Caco-2 (cell line): Measurements from ENCODE around the gene MTOR. TPM values are rescaled to one million over a fixed set of nuclear protein-coding genes. Genes with fewer than 3 reads are reported as not detected.

Experiments used
- BruUV-seq: library from RNA; stranded (reverse); fragments of 400-500 nt; replicated peaks from 2 replicates; lab custom pipeline; 2021; lab: Mats Ljungman, UMichigan
- CTCF ChIA-PET: fragments of 300-600 bp; sonication (Branson Sonifier 250); formaldehyde crosslinking; loops from one replicate; lab custom pipeline; 2022; ENCODE audit warnings: antibody characterized with exemption; lab: Charles Lee
- POLR2A ChIA-PET: fragments of 300-600 bp; sonication (Branson Sonifier 250); formaldehyde crosslinking; loops from one replicate; lab custom pipeline; 2022; ENCODE audit warnings: antibody characterized with exemption; lab: Charles Lee
- DNase-seq, 2 experiments: peaks; one replicate each; pipeline versions ENCODE4 v3.0.0 to v3.0.0-alpha.2; 2020 to 2022
- H3K27me3 ChIP-seq: replicated peaks from 2 replicates; pipeline ENCODE4 v1.6.0; 2011; ENCODE audit warnings: low read length; ENCODE audit not compliant: control insufficient read depth, insufficient read depth
- H3K36me3 ChIP-seq: 2 replicates; pipeline ENCODE4 v1.5.1; 2011; ENCODE audit warnings: low read length; ENCODE audit not compliant: control insufficient read depth, insufficient read depth
- H3K4me1 ChIP-seq: fragments of 250-450 bp; sonication (Bioruptor Pico); 2 replicates; pipeline ENCODE4 v1.5.1; 2020; ENCODE audit warnings: mild to moderate bottlenecking
- H3K4me3 ChIP-seq: 2 replicates; pipeline ENCODE4 v1.5.1; 2011; ENCODE audit warnings: low read depth, mild to moderate bottlenecking, control low read depth, low read length
- H3K9me3 ChIP-seq: fragments of 250-450 bp; sonication (Bioruptor Pico); 2 replicates; pipeline ENCODE4 v1.5.1; 2020; ENCODE audit warnings: mild to moderate bottlenecking, moderate library complexity
- H3K27ac Mint-ChIP-seq: one replicate; pipeline ENCODE4 v1.8.0; 2022; ENCODE audit warnings: mixed read lengths; ENCODE audit not compliant: unreplicated experiment
- H3K27me3 Mint-ChIP-seq: one replicate; pipeline ENCODE4 v1.8.0; 2022; ENCODE audit warnings: mixed read lengths; ENCODE audit not compliant: insufficient read depth, unreplicated experiment
- H3K36me3 Mint-ChIP-seq: one replicate; pipeline ENCODE4 v1.8.0; 2022; ENCODE audit warnings: mild to moderate bottlenecking, mixed read lengths; ENCODE audit not compliant: insufficient read depth, unreplicated experiment
- H3K4me1 Mint-ChIP-seq: one replicate; pipeline ENCODE4 v1.8.0; 2022; ENCODE audit warnings: low read depth, mixed read lengths; ENCODE audit not compliant: unreplicated experiment
- H3K4me3 Mint-ChIP-seq: one replicate; pipeline ENCODE4 v1.8.0; 2022; ENCODE audit warnings: mild to moderate bottlenecking, moderate library complexity, mixed read lengths; ENCODE audit not compliant: unreplicated experiment
- H3K9me3 Mint-ChIP-seq: one replicate; pipeline ENCODE4 v1.8.0; 2022; ENCODE audit warnings: mixed read lengths; ENCODE audit not compliant: unreplicated experiment
- CTCF ChIP-seq, 2 experiments: fragments of 200-600 bp in 1 of 2; IDR thresholded peaks; 1 replicate in 1 of 2; 2 replicates in 1 of 2; pipeline versions ENCODE4 v1.5.1 to v1.8.0; 2011 to 2022; ENCODE audit warnings: antibody characterized with exemption in 1 of 2, control low read depth in 1 of 2, inconsistent platforms in 1 of 2, low read depth in 1 of 2, low read length in 1 of 2, mild to moderate bottlenecking in 1 of 2, moderate library complexity in 1 of 2; ENCODE audit not compliant: insufficient read depth in 1 of 2, severe bottlenecking in 1 of 2, unreplicated experiment in 1 of 2
- intact Hi-C: fragments of 100-400 bp; cut with micrococcal nuclease; formaldehyde crosslinking; loops from one replicate; pipeline ENCODE4 v1.10.0; 2022; ENCODE audit not compliant: unreplicated experiment
- total RNA-seq: library from RNA; stranded (reverse); gene quantifications from 2 replicates; pipeline ENCODE4 v1.2.3, GENCODE V29; 2022

The MTOR gene
- total RNA-seq, 1 experiment from 2014 or later, result 45.7 TPM

GRCh38 chr1:11233208-11233607, 29.1 kb downstream of the MTOR start:
- DNase-seq, result no peak
- H3K4me1 ChIP-seq, result no peaks in the 10 kb centered on the region
- intact Hi-C loops, result no loop called here
- Mint-ChIP-seq H3K27me3 (no peaks in the 10 kb centered on the region), H3K4me1 (no peaks in the 10 kb centered on the region), H3K36me3 (peaks cover 56% of the 10 kb centered on the region), H3K27ac (no peak overlapping the region), H3K9me3 (no peaks in the 10 kb centered on the region), H3K4me3 (no peak overlapping the region)
- no peaks in the 10 kb centered on the region for H3K9me3 ChIP-seq
- no TSS peak for BruUV-seq
- H3K36me3 ChIP-seq, result no peaks in the 10 kb centered on the region
- no peak overlapping the region for H3K4me3 ChIP-seq
- no peaks in the 10 kb centered on the region for H3K27me3 ChIP-seq
- ChIA-PET CTCF (no interaction called here), POLR2A (no interaction called here)
- no peak for TF ChIP-seq CTCF (IDR thresholded peaks at IDR 0.05; ENCODE audit: insufficient read depth in 1 of 2, low read depth in 1 of 2, low read length in 1 of 2, severe bottlenecking in 1 of 2, unreplicated experiment in 1 of 2)

- Histone ChIP-seq H3K4me1 (no peaks in the 10 kb centered on the region), H3K4me3 (no peak overlapping the region), H3K9me3 (no peaks in the 10 kb centered on the region), H3K36me3 (no peaks in the 10 kb centered on the region), H3K27me3 (no peaks in the 10 kb centered on the region)
- TF ChIP-seq CTCF (IDR thresholded peaks at IDR 0.05; ENCODE audit: insufficient read depth in 1 of 2, low read depth in 1 of 2, low read length in 1 of 2, severe bottlenecking in 1 of 2, unreplicated experiment in 1 of 2), result no peak
- Mint-ChIP-seq H3K27ac (no peak overlapping the region), H3K27me3 (no peaks in the 10 kb centered on the region), H3K4me3 (no peak overlapping the region), H3K9me3 (no peaks in the 10 kb centered on the region), H3K4me1 (no peaks in the 10 kb centered on the region), H3K36me3 (peaks cover 73% of the 10 kb centered on the region)
- ChIA-PET CTCF (interaction anchor here (0.6 kb wide), 1 partner anchor 1546 kb away, joined by 7 read pairs; no protein-coding TSS in a partner anchor), POLR2A (no interaction called here)
- no peak for DNase-seq
- intact Hi-C loops, result no loop called here
- BruUV-seq, result no TSS peak
Measured at GRCh38 chr1:11229203-11229602, 33.1 kb downstream of the MTOR start.

GRCh38 chr1:11227106-11228077, 35.0 kb downstream of the MTOR start:
- Mint-ChIP-seq H3K4me3 (no peak overlapping the region), H3K27me3 (no peaks in the 10 kb centered on the region), H3K4me1 (no peaks in the 10 kb centered on the region), H3K27ac (no peak overlapping the region), H3K9me3 (no peaks in the 10 kb centered on the region), H3K36me3 (peaks cover 70% of the 10 kb centered on the region)
- intact Hi-C loops, result no loop called here
- no peak for TF ChIP-seq CTCF (IDR thresholded peaks at IDR 0.05; ENCODE audit: insufficient read depth in 1 of 2, low read depth in 1 of 2, low read length in 1 of 2, severe bottlenecking in 1 of 2, unreplicated experiment in 1 of 2)
- H3K27me3 ChIP-seq, result no peaks in the 10 kb centered on the region
- no peaks in the 10 kb centered on the region for H3K36me3 ChIP-seq
- ChIA-PET POLR2A (no interaction called here), CTCF (no interaction called here)
- no peak overlapping the region for H3K4me3 ChIP-seq
- H3K9me3 ChIP-seq, result no peaks in the 10 kb centered on the region
- BruUV-seq, result no TSS peak
- H3K4me1 ChIP-seq, result no peaks in the 10 kb centered on the region
- DNase-seq, result no peak
